ENCODE results near the gene ALK. TPM values are rescaled to one million over a fixed set of nuclear protein-coding genes. Genes with fewer than 3 reads are reported as not detected.

ALK gene
- total RNA-seq, 1 donor from 2014 or later: 9.6 TPM

DNA sequence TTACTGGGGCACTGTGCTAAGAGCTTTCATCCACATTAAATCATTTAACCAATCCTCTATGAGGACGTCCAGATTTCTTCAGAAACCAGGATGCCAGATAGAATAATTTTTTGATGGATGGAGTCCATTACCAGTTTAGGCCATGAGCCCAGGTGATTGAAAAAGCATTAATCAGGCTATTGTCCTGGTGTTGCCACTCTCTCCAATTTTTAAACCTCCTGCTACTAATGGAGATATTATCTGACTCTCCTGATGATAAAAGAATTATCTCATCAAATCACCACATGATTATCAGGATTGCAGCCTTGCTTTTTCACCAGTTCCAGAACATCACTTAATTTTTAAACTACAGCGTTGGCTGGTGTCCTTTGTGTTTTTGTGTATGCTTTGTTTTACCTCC, 404.0 kb downstream of the ALK start:
- Mint-ChIP-seq H3K4me3 (ENCODE audit: unreplicated experiment) (no peak overlapping the region), H3K27me3 (ENCODE audit: unreplicated experiment) (peaks cover 7% of the 10 kb centered on the region), H3K27ac (ENCODE audit: unreplicated experiment) (no peak overlapping the region), H3K9me3 (ENCODE audit: unreplicated experiment) (peaks cover 2% of the 10 kb centered on the region), H3K36me3 (ENCODE audit: unreplicated experiment) (peaks cover 11% of the 10 kb centered on the region), H3K4me1 (ENCODE audit: low read depth, unreplicated experiment) (no peaks in the 10 kb centered on the region)
- no peak for TF ChIP-seq CTCF (IDR thresholded peaks at IDR 0.05; ENCODE audit: partially characterized antibody, unreplicated experiment)
- no peak for DNase-seq

DNA sequence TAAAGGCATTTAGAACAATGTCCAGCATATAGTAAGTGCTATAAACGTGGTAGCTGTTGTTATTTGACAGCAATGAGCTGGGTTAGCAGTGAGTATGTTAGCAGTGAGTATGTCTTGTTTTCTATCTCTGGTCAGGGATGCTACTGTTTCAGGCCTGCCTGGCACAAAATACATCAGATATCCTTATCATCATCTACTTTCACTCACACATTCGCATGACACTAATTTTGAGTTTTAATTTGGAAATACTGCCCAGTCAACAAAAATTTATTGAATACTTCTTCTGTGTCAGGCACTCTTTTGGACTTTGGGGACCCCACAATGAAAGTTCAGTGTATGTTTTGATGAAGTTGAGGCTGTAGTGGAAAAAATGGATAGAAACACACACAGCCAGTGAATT, 404.6 kb downstream of the ALK start:
- Mint-ChIP-seq H3K27me3 (ENCODE audit: unreplicated experiment) (peaks cover 5% of the 10 kb centered on the region), H3K4me1 (ENCODE audit: low read depth, unreplicated experiment) (no peaks in the 10 kb centered on the region), H3K4me3 (ENCODE audit: unreplicated experiment) (no peak overlapping the region), H3K9me3 (ENCODE audit: unreplicated experiment) (peaks cover 2% of the 10 kb centered on the region), H3K27ac (ENCODE audit: unreplicated experiment) (no peak overlapping the region), H3K36me3 (ENCODE audit: unreplicated experiment) (peaks cover 11% of the 10 kb centered on the region)
- no peak for TF ChIP-seq CTCF (IDR thresholded peaks at IDR 0.05; ENCODE audit: partially characterized antibody, unreplicated experiment)
- DNase-seq: no peak

GRCh38 chr2:29509878-29510277, 411.5 kb downstream of the ALK start:
- Mint-ChIP-seq H3K27me3 (ENCODE audit: unreplicated experiment) (no peaks in the 10 kb centered on the region), H3K4me3 (ENCODE audit: unreplicated experiment) (no peak overlapping the region), H3K36me3 (ENCODE audit: unreplicated experiment) (peaks cover 21% of the 10 kb centered on the region), H3K27ac (ENCODE audit: unreplicated experiment) (no peak overlapping the region), H3K4me1 (ENCODE audit: low read depth, unreplicated experiment) (no peaks in the 10 kb centered on the region), H3K9me3 (ENCODE audit: unreplicated experiment) (peaks cover 7% of the 10 kb centered on the region)
- no peak for DNase-seq
- no peak for TF ChIP-seq CTCF (IDR thresholded peaks at IDR 0.05; ENCODE audit: partially characterized antibody, unreplicated experiment)

DNA sequence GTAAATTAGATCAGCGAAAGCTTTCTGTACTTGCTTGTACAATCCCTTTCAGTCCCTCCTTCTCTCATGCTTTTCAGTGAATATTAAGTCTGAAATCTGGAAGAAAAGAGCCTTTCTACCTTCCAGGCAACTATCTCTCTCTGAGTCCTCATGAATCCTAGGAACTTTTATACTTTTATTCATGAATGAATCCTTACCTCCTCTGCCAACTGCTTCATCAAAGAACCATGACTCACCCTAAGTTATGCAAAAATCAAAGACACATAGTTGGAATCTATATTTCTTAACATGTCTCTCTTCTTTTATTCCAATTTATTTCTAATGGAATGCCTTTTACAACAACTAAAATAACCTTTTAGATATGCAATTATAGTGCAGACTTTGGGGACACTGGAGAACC, 412.0 kb downstream of the ALK start:
- Mint-ChIP-seq H3K4me1 (ENCODE audit: low read depth, unreplicated experiment) (no peaks in the 10 kb centered on the region), H3K9me3 (ENCODE audit: unreplicated experiment) (peaks cover 7% of the 10 kb centered on the region)
- no peak for TF ChIP-seq CTCF (IDR thresholded peaks at IDR 0.05; ENCODE audit: partially characterized antibody, unreplicated experiment)

GRCh38 chr2:29504746-29505145, 416.6 kb downstream of the ALK start:
- Mint-ChIP-seq H3K27me3 (ENCODE audit: unreplicated experiment) (no peaks in the 10 kb centered on the region), H3K4me1 (ENCODE audit: low read depth, unreplicated experiment) (no peaks in the 10 kb centered on the region), H3K9me3 (ENCODE audit: unreplicated experiment) (peaks cover 7% of the 10 kb centered on the region), H3K4me3 (ENCODE audit: unreplicated experiment) (no peak overlapping the region), H3K27ac (ENCODE audit: unreplicated experiment) (no peak overlapping the region), H3K36me3 (ENCODE audit: unreplicated experiment) (peaks cover 10% of the 10 kb centered on the region)
- no peak for TF ChIP-seq CTCF (IDR thresholded peaks at IDR 0.05; ENCODE audit: partially characterized antibody, unreplicated experiment)
- no peak for DNase-seq

More for the DNA sequence above, 412.0 kb downstream of the ALK start:
- no peak overlapping the region for H3K27ac Mint-ChIP-seq (ENCODE audit: unreplicated experiment)
- no peaks in the 10 kb centered on the region for H3K27me3 Mint-ChIP-seq (ENCODE audit: unreplicated experiment)
- no peak for DNase-seq
- H3K36me3 Mint-ChIP-seq (ENCODE audit: unreplicated experiment): peaks cover 21% of the 10 kb centered on the region
- H3K4me3 Mint-ChIP-seq (ENCODE audit: unreplicated experiment): no peak overlapping the region

Measured in glutamatergic neuron (in vitro differentiated cells).